Activated naive CD4-positive, alpha-beta T cell treated with anti-CD3 and anti-CD28 coated beads, Interleukin-2, amount 50 U/mL, for 24 hours (primary cell): ENCODE measurements around the gene CBLB.
A peak's percentile ranks its signal among the peaks of the same experiment; 100 is the strongest.

ENCODE experiments used
- H3K27ac Mint-ChIP-seq: one replicate; pipeline ENCODE4 v1.8.0; 2021; ENCODE audit warnings: mild to moderate bottlenecking, mixed read lengths
- H3K27me3 Mint-ChIP-seq: one replicate; pipeline ENCODE4 v1.8.0; 2021; ENCODE audit warnings: mixed read lengths
- H3K36me3 Mint-ChIP-seq: one replicate; pipeline ENCODE4 v1.8.0; 2021; ENCODE audit warnings: mixed read lengths
- H3K4me1 Mint-ChIP-seq: one replicate; pipeline ENCODE4 v1.8.0; 2021; ENCODE audit warnings: mixed read lengths
- H3K4me3 Mint-ChIP-seq: one replicate; pipeline ENCODE4 v1.8.0; 2021; ENCODE audit warnings: mild to moderate bottlenecking, mixed read lengths
- H3K9me3 Mint-ChIP-seq: one replicate; pipeline ENCODE4 v1.8.0; 2021; ENCODE audit warnings: mixed read lengths

CBLB gene

DNA sequence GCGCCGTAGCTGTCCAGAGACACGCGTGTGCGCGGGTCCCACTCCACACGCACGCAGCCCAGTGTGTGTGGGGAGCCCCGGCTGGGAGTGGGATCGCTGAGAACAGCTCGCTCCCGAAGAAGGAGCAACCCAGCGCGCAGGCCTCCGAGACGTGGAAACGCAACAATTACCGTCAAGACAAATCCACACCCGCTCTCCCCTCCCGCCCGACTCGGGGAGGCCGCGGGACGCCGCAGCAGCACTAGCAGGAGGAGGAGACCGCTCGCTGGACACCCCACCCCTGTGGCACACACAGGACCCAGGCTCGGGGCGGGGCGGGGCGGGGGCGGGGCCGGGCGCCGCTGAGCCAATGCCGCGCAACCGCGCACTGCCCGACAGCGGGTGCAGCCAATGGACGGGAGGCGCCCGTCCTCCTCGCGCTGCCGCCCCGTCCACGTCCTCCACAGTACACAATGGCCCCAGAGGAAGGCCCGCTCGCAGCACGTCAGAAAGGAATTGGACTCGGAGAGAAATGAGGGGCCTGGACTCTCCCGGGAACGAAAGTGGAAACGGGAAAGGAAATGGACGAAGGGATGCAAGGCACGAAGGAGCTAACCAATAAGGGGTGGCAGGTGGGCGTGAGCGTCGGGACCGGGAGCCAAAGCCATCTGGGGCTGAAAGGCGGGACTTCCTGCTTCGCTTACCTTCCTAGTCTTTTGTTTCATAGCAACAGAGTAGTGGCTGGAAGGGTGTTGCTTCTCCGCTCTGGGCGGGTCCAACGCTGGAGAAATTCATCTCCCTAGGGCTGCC lies at the start of gene CBLB:
CBLB (minus strand) TSS at position 271 of the 789 bp plus-strand sequence. CDS start 1,435 bp downstream, outside the sequence.
- Mint-ChIP-seq H3K27ac (peak within 1 kb of the TSS; percentile 99), H3K9me3 (no peaks in the 10 kb centered on the region), H3K4me3 (peak within 1 kb of the TSS; percentile 97), H3K36me3 (peaks cover 23% of the 10 kb centered on the region), H3K27me3 (no peaks in the 10 kb centered on the region), H3K4me1 (peaks cover 45% of the 10 kb centered on the region)

DNA sequence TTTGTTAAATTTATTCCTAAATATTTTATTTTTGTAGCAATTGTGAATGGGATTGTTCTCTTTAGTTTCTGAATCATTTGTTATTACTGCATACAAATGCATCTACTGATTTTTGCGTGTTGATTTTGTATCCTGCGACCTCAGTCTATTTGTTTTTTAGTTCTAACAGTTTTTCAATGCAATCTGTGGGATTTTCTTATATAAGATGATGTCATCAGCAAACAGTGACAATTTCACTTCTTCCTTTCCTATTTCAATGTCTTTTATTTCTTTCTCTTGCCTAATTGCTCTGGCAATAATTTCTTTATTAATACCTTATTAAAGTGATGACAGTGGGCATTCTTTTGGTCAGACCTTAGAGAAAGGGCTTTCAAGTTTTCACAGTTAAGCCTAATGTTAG lies 48.0 kb upstream of the CBLB start:
- Mint-ChIP-seq H3K27me3 (no peaks in the 10 kb centered on the region), H3K4me3 (no peak overlapping the region), H3K4me1 (peaks cover 22% of the 10 kb centered on the region), H3K9me3 (peaks cover 41% of the 10 kb centered on the region), H3K27ac (no peak overlapping the region), H3K36me3 (peaks cover 20% of the 10 kb centered on the region)

GRCh38 chr3:105915524-105915923 lies 46.7 kb upstream of the CBLB start:
- H3K4me1 Mint-ChIP-seq: peaks cover 17% of the 10 kb centered on the region
- peaks cover 16% of the 10 kb centered on the region for H3K36me3 Mint-ChIP-seq
- H3K4me3 Mint-ChIP-seq: no peak overlapping the region
- peaks cover 35% of the 10 kb centered on the region for H3K9me3 Mint-ChIP-seq
- no peak overlapping the region for H3K27ac Mint-ChIP-seq
- no peaks in the 10 kb centered on the region for H3K27me3 Mint-ChIP-seq

DNA sequence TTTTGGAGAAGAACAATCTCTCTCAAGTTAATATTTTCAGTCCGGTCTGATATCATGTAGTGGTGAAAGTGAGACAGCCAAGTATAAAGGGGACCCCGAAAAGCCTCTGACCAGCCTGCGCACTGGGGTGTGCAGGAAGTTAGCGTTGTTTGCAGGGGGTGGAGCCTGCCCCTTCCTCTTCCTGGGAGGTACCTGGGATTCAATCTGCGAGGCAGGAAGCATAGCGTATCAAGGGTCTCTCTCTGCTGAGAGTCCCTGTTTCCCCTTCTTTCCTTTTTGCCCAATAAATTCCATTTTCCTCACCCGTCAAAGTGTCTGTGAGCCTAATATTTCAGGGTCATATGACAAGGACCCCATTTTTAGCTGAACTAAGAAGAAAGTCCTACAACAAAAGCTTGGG lies 44.8 kb upstream of the CBLB start:
- Mint-ChIP-seq H3K9me3 (peaks cover 18% of the 10 kb centered on the region), H3K4me1 (no peaks in the 10 kb centered on the region), H3K27me3 (no peaks in the 10 kb centered on the region), H3K27ac (no peak overlapping the region), H3K4me3 (no peak overlapping the region), H3K36me3 (peaks cover 7% of the 10 kb centered on the region)

DNA sequence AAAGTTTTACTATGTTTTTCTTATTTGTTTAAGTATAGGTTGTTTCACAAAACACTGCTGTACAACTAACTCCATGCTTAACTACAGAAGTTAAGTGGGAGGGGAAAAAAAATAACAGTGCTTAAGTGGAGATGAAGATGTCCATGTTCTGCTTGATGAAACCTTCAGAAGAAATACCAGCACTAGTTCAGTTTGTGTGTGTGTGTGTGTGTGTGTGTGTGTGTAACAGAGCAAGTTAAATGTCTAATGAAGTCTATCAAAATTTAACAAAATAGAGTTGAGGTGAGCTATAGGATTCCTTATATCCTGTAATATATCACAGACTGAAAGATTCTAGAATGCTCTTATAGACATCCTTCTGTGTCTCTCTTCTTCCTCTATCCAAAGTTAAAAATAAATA lies 44.1 kb upstream of the CBLB start:
- H3K27ac Mint-ChIP-seq: no peak overlapping the region
- no peaks in the 10 kb centered on the region for H3K27me3 Mint-ChIP-seq
- H3K9me3 Mint-ChIP-seq: peaks cover 11% of the 10 kb centered on the region
- peaks cover 2% of the 10 kb centered on the region for H3K4me1 Mint-ChIP-seq
- H3K4me3 Mint-ChIP-seq: no peak overlapping the region
- peaks cover 4% of the 10 kb centered on the region for H3K36me3 Mint-ChIP-seq

DNA sequence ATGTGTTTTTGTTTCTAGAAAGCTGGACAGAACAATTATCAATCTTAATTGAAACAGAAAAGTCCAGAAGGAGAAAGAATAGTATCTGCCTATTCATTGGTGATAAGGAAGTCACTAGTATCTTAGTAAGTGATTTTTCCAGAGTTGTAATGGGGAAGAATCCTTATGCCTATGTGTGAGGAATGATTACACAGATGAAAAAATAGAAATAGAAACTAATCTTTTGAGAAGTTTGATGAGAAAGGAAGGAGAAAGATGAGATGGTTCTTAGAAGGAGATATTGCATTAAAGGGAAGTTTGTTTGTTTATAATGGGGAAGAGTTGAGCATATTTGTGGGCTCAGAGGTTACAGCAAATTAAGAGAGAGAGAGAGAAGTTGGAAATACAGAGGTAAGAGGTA lies 42.7 kb upstream of the CBLB start:
- peaks cover 12% of the 10 kb centered on the region for H3K4me1 Mint-ChIP-seq
- H3K27ac Mint-ChIP-seq: no peak overlapping the region
- H3K9me3 Mint-ChIP-seq: peaks cover 6% of the 10 kb centered on the region
- peaks cover 3% of the 10 kb centered on the region for H3K36me3 Mint-ChIP-seq
- no peaks in the 10 kb centered on the region for H3K27me3 Mint-ChIP-seq
- H3K4me3 Mint-ChIP-seq: no peak overlapping the region

GRCh38 chr3:105907777-105908176 lies 39.0 kb upstream of the CBLB start:
- no peaks in the 10 kb centered on the region for H3K36me3 Mint-ChIP-seq
- no peak overlapping the region for H3K4me3 Mint-ChIP-seq
- no peaks in the 10 kb centered on the region for H3K9me3 Mint-ChIP-seq
- no peak overlapping the region for H3K27ac Mint-ChIP-seq
- H3K27me3 Mint-ChIP-seq: no peaks in the 10 kb centered on the region
- peaks cover 12% of the 10 kb centered on the region for H3K4me1 Mint-ChIP-seq

DNA sequence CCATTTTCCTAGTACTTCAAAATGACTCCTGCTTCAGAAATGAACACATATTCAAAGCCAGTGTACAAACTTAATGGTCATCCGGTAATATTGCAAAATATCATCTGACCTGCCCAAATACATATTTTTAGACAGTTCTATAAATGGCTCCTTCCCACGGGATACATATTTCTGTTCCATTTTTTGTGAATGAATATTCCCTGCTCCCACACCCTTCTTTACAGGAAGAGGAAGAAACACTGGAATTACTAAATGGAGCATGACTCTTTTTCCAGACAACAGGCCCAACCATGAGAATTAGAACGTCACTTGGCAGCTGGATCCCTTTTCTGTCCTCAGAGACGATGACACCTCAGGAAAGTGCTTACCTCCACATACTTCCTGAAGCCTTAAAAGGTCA lies 38.0 kb upstream of the CBLB start:
- H3K27me3 Mint-ChIP-seq: no peaks in the 10 kb centered on the region
- peaks cover 12% of the 10 kb centered on the region for H3K4me1 Mint-ChIP-seq
- no peaks in the 10 kb centered on the region for H3K9me3 Mint-ChIP-seq
- no peaks in the 10 kb centered on the region for H3K36me3 Mint-ChIP-seq
- no peak overlapping the region for H3K4me3 Mint-ChIP-seq
- no peak overlapping the region for H3K27ac Mint-ChIP-seq

GRCh38 chr3:105906345-105906744 lies 37.5 kb upstream of the CBLB start:
- Mint-ChIP-seq H3K27me3 (no peaks in the 10 kb centered on the region), H3K4me3 (no peak overlapping the region), H3K27ac (no peak overlapping the region), H3K36me3 (no peaks in the 10 kb centered on the region), H3K9me3 (no peaks in the 10 kb centered on the region), H3K4me1 (peaks cover 12% of the 10 kb centered on the region)

DNA sequence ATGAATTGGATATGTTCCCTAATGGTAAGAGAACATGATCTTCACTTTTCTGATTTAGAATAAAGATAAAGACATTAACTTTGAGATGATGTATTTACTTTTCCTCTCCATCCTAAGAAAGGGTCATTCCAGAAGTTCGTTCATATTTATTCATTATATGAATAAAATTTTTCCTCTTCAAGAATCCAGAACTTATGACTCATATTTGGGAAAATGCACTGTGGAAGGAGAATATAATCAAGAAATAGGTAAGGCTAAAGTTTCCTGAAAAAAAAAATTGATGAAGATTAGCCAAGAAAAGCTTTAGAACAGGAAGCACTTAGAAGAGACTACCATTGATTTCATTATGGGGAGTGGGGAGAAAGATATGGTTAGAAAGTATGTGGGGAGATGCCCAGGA lies 36.5 kb upstream of the CBLB start:
- H3K4me1 Mint-ChIP-seq: peaks cover 12% of the 10 kb centered on the region
- H3K27me3 Mint-ChIP-seq: no peaks in the 10 kb centered on the region
- H3K4me3 Mint-ChIP-seq: no peak overlapping the region
- H3K36me3 Mint-ChIP-seq: no peaks in the 10 kb centered on the region
- no peaks in the 10 kb centered on the region for H3K9me3 Mint-ChIP-seq
- H3K27ac Mint-ChIP-seq: no peak overlapping the region

DNA sequence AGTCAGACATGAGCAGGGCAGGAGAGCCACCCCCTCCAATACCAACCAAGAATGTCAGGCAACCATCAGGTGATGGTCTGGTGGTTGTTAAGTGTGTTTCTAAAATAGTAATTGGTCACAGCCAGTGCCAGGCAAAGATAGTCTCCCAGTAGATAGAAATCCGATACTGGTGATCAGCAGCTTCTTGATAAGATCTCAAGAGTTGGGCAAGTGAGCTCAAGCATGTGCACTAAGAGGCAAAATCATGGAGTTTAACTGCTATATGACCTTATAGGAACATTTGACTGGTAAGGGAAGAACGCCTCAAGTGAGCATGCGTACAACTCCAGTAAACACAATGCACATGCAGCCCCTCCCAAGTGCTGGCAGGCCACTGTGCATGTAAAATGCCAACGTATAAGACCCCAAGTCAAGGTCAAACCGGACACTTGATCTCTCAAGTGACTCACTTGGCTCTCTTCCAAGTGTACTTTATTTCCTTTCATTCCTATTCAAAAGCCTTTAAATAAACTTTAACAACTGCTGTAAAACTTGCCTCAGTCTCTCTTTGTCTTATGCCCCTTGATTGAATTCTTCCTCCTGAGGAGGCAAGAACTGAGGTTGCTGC lies 36.0 kb upstream of the CBLB start:
- H3K27ac Mint-ChIP-seq: no peak overlapping the region
- H3K36me3 Mint-ChIP-seq: no peaks in the 10 kb centered on the region
- H3K4me3 Mint-ChIP-seq: no peak overlapping the region
- H3K4me1 Mint-ChIP-seq: peaks cover 14% of the 10 kb centered on the region
- H3K9me3 Mint-ChIP-seq: no peaks in the 10 kb centered on the region
- no peaks in the 10 kb centered on the region for H3K27me3 Mint-ChIP-seq

DNA sequence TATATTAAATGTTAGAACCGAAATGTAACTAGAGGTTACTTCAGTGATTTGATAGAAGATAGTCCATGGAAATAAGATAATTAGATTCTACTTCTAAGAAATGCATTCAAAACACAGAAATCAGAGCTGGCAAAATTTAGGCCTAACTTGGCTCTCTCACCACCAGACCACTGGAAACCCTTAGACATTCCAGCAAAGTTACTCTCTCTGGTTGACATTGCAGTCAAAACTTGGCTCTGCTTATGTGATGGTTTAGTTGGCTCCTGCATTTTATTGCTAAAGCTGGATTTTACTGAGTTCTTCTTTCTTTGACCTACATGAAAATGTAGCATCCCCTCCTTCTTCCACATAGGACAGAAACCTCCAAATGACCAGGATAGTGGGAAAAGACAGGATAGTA lies 35.4 kb upstream of the CBLB start:
- Mint-ChIP-seq H3K4me1 (peaks cover 17% of the 10 kb centered on the region), H3K27me3 (no peaks in the 10 kb centered on the region), H3K4me3 (no peak overlapping the region), H3K36me3 (no peaks in the 10 kb centered on the region), H3K27ac (no peak overlapping the region), H3K9me3 (no peaks in the 10 kb centered on the region)

DNA sequence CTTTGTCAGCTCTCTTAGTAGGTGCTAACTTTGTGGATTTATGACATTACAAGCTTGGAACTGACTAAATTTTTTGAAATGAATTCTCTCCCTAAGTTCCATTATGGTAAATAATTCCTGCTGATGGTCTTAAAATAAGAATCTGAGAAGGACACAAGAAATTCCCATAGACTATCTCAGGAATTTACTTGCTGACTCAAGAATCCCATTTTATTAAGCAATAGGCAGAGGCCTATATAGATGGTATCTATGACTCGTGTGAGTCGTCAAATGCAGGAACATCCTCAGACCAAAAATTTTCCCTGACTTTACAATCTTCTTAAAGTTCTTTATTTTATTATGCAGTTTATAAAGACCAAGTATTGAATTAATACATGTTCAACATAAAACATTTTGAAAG lies 30.7 kb upstream of the CBLB start:
- no peaks in the 10 kb centered on the region for H3K27me3 Mint-ChIP-seq
- no peak overlapping the region for H3K27ac Mint-ChIP-seq
- H3K36me3 Mint-ChIP-seq: no peaks in the 10 kb centered on the region
- H3K9me3 Mint-ChIP-seq: no peaks in the 10 kb centered on the region
- peaks cover 5% of the 10 kb centered on the region for H3K4me1 Mint-ChIP-seq
- H3K4me3 Mint-ChIP-seq: no peak overlapping the region

- peak overlapping the region; percentile 62 for H3K27ac Mint-ChIP-seq
- no peak overlapping the region for H3K4me3 Mint-ChIP-seq
- H3K4me1 Mint-ChIP-seq: peaks cover 14% of the 10 kb centered on the region
- H3K27me3 Mint-ChIP-seq: no peaks in the 10 kb centered on the region
- H3K36me3 Mint-ChIP-seq: no peaks in the 10 kb centered on the region
- no peaks in the 10 kb centered on the region for H3K9me3 Mint-ChIP-seq
Measured at GRCh38 chr3:105891101-105891500, 22.3 kb upstream of the CBLB start.

GRCh38 chr3:105888621-105889579 lies 20.1 kb upstream of the CBLB start:
- peaks cover 16% of the 10 kb centered on the region for H3K4me1 Mint-ChIP-seq
- H3K36me3 Mint-ChIP-seq: no peaks in the 10 kb centered on the region
- H3K4me3 Mint-ChIP-seq: no peak overlapping the region
- no peaks in the 10 kb centered on the region for H3K9me3 Mint-ChIP-seq
- H3K27me3 Mint-ChIP-seq: no peaks in the 10 kb centered on the region
- no peak overlapping the region for H3K27ac Mint-ChIP-seq

- Mint-ChIP-seq H3K27ac (no peak overlapping the region), H3K27me3 (no peaks in the 10 kb centered on the region), H3K36me3 (no peaks in the 10 kb centered on the region), H3K4me3 (no peak overlapping the region), H3K4me1 (peaks cover 25% of the 10 kb centered on the region), H3K9me3 (no peaks in the 10 kb centered on the region)
Measured at GRCh38 chr3:105885256-105885655, 16.4 kb upstream of the CBLB start.
